ENCODE data around the gene OGFRL1.

DNA sequence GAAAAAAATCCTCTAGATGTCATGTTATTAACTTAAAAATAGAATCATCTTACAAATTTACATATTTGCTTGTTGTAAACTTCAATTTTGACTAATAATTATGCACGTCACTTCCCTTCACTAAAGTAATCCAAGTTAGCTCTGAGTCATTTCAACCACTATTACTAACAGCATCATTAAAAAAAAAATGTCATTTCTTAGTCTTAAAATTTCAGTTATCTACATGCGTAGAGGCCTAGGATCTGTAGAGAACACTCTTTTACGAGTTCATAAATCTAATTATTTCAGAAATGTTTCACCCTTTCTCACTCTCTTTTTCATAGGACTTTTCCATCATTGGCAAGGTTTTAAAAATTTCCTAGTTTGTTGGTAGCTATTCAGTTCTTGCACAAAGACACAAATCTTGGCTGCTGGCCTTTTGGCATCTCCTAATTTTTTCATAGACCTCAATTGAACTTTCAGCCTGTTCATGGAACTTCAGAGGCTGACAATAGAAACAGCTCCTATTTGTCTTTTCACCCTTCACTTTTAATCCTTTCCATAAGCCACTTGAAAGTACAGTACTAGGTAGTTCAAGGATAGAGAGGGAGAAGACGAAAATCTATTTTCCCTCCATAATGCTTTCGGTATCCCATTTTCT is 61.5 kb downstream of the OGFRL1 start:
- TF ChIP-seq TAF1 (IDR thresholded peaks at IDR 0.05; ENCODE audit: control insufficient read depth, extremely low read depth, insufficient read depth, low read length, severe bottlenecking) (no peak), FOXJ3 (CRISPR knock-in tag; IDR thresholded peaks at IDR 0.05) (no peak), MAFG (tag; conservative IDR thresholded peaks at IDR 0.05) (no peak), SIN3A (IDR thresholded peaks at IDR 0.05; ENCODE audit: borderline replicate concordance in 2 of 2, control insufficient read depth in 1 of 2, low read depth in 2 of 2, low read length in 2 of 2) (no peak), SMAD3 (CRISPR knock-in tag; conservative IDR thresholded peaks at IDR 0.05) (no peak), ZNF780A (CRISPR knock-in tag; IDR thresholded peaks at IDR 0.05) (no peak), ZNF584 (CRISPR knock-in tag; IDR thresholded peaks at IDR 0.05; ENCODE audit: low read depth) (no peak), TBP (optimal IDR thresholded peaks at IDR 0.05; ENCODE audit: low read depth, low read length) (no peak), MEF2D (tag; conservative IDR thresholded peaks at IDR 0.05; ENCODE audit: low read depth) (no peak)
- TF ChIP-seq, protein P1, sequence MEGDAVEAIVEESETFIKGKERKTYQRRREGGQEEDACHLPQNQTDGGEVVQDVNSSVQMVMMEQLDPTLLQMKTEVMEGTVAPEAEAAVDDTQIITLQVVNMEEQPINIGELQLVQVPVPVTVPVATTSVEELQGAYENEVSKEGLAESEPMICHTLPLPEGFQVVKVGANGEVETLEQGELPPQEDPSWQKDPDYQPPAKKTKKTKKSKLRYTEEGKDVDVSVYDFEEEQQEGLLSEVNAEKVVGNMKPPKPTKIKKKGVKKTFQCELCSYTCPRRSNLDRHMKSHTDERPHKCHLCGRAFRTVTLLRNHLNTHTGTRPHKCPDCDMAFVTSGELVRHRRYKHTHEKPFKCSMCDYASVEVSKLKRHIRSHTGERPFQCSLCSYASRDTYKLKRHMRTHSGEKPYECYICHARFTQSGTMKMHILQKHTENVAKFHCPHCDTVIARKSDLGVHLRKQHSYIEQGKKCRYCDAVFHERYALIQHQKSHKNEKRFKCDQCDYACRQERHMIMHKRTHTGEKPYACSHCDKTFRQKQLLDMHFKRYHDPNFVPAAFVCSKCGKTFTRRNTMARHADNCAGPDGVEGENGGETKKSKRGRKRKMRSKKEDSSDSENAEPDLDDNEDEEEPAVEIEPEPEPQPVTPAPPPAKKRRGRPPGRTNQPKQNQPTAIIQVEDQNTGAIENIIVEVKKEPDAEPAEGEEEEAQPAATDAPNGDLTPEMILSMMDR (IDR thresholded peaks at IDR 0.05 in 2 of 3, conservative IDR thresholded peaks at IDR 0.05 in 1 of 3; ENCODE audit: insufficient read depth in 2 of 3, low read depth in 1 of 3, low read length in 3 of 3), result no peak
- TF ChIP-seq, protein P2, sequence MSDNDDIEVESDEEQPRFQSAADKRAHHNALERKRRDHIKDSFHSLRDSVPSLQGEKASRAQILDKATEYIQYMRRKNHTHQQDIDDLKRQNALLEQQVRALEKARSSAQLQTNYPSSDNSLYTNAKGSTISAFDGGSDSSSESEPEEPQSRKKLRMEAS (CRISPR knock-in tag; IDR thresholded peaks at IDR 0.05), result no peak
